ENCODE data around the gene ITFG1. TPM values are rescaled to one million over a fixed set of nuclear protein-coding genes. Genes with fewer than 3 reads are reported as not detected.

The ITFG1 gene
- total and polyA plus RNA-seq, 2 of the 13 experiments (the other 11 are each of a cell fraction or from before 2014, with no cell fraction given): 74.5 to 150 TPM

DNA sequence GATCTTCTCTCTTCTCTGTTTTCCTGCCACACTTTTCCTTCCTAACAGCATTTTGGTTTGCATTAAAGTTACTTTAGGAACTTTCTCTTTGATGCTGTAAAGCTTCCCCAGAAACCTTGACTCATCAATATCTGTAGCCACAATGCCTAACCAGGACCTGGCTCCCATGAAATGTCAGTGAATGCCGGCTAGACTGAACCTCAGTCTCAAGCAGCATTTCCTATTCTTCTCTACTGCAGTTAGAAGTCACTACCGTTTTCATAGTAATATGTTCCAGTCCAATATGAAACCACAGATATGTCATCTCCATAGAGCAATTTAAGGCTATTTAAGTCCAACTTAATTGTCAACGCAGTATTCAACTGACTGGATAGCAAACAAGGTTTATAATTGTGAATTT is 28.9 kb downstream of the ITFG1 start:
- intact Hi-C loops (cut with micrococcal nuclease; ENCODE audit: unreplicated experiment) (no loop called here), in situ Hi-C loops (cut with HindIII; ENCODE audit: extremely low pct_ligation_motif_present, low pct_unique_long_range_greater_than_20kb) (no loop called here)
- POLR2A ChIA-PET: no interaction called here
- H3K79me2 ChIP-seq (ENCODE audit: insufficient read depth, low read length): peaks cover 2% of the 10 kb centered on the region
- no peaks in the 10 kb centered on the region for H3K4me1 ChIP-seq (ENCODE audit: insufficient read depth, low read length)
- H3K36me3 ChIP-seq (replicated peaks in 1 of 2; ENCODE audit: control insufficient read depth in 1 of 2, insufficient read depth in 2 of 2, low read length in 2 of 2): peaks cover 3 to 14% of the 10 kb centered on the region in 2 experiments
- no peak for ATAC-seq
- CTCF ChIA-PET (ENCODE audit: low intra/inter-chr PET ratio, low total read pairs): no interaction called here
- no peaks in the 10 kb centered on the region for H4K20me1 ChIP-seq (ENCODE audit: insufficient read depth, low read length)
- TF ChIP-seq ZNF292 (CRISPR knock-in tag; IDR thresholded peaks at IDR 0.05; ENCODE audit: borderline replicate concordance, low read depth): no peak
- TF ChIP-seq, protein P1, sequence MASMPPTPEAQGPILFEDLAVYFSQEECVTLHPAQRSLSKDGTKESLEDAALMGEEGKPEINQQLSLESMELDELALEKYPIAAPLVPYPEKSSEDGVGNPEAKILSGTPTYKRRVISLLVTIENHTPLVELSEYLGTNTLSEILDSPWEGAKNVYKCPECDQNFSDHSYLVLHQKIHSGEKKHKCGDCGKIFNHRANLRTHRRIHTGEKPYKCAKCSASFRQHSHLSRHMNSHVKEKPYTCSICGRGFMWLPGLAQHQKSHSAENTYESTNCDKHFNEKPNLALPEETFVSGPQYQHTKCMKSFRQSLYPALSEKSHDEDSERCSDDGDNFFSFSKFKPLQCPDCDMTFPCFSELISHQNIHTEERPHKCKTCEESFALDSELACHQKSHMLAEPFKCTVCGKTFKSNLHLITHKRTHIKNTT (CRISPR knock-in tag; IDR thresholded peaks at IDR 0.05): no peak
- no peak for TF ChIP-seq RFX5 (IDR thresholded peaks at IDR 0.05; ENCODE audit: low read depth, low read length)
- TF ChIP-seq, protein P2, sequence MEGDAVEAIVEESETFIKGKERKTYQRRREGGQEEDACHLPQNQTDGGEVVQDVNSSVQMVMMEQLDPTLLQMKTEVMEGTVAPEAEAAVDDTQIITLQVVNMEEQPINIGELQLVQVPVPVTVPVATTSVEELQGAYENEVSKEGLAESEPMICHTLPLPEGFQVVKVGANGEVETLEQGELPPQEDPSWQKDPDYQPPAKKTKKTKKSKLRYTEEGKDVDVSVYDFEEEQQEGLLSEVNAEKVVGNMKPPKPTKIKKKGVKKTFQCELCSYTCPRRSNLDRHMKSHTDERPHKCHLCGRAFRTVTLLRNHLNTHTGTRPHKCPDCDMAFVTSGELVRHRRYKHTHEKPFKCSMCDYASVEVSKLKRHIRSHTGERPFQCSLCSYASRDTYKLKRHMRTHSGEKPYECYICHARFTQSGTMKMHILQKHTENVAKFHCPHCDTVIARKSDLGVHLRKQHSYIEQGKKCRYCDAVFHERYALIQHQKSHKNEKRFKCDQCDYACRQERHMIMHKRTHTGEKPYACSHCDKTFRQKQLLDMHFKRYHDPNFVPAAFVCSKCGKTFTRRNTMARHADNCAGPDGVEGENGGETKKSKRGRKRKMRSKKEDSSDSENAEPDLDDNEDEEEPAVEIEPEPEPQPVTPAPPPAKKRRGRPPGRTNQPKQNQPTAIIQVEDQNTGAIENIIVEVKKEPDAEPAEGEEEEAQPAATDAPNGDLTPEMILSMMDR (CRISPR knock-in tag; IDR thresholded peaks at IDR 0.05): no peak
- no peak for TF ChIP-seq ZNF605 (CRISPR knock-in tag; IDR thresholded peaks at IDR 0.05)
- no peak for TF ChIP-seq HNRNPL (IDR thresholded peaks at IDR 0.05; ENCODE audit: low read depth, low read length)
- TF ChIP-seq KAT7 (CRISPR knock-in tag; IDR thresholded peaks at IDR 0.05; ENCODE audit: borderline replicate concordance): no peak
- TF ChIP-seq RXRB (CRISPR knock-in tag; IDR thresholded peaks at IDR 0.05; ENCODE audit: borderline replicate concordance): no peak
- TF ChIP-seq, protein P3, sequence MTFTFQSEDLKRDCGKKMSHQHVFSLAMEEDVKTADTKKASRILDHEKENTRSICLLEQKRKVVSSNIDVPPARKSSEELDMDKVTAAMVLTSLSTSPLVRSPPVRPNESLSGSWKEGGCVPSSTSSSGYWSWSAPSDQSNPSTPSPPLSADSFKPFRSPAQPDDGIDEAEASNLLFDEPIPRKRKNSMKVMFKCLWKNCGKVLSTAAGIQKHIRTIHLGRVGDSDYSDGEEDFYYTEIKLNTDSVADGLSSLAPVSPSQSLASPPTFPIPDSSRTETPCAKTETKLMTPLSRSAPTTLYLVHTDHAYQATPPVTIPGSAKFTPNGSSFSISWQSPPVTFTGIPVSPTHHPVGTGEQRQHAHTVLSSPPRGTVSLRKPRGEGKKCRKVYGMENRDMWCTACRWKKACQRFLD (CRISPR knock-in tag; IDR thresholded peaks at IDR 0.05; ENCODE audit: borderline replicate concordance): no peak
- no peak for TF ChIP-seq MEIS2 (CRISPR knock-in tag; IDR thresholded peaks at IDR 0.05)
- no peaks in the 10 kb centered on the region for H3K27me3 ChIP-seq (ENCODE audit: control insufficient read depth in 1 of 2, insufficient read depth in 2 of 2, low read length in 2 of 2)
- H3K27ac ChIP-seq (ENCODE audit: extremely low read length, insufficient read depth, low read length): no peak overlapping the region
- H3K4me2 ChIP-seq (ENCODE audit: low read depth, low read length): no peak overlapping the region
- no peak for DNase-seq (ENCODE audit: low spot score)
- H2AFZ ChIP-seq (ENCODE audit: low read length): no peak overlapping the region
- no peak overlapping the region for H3K4me3 ChIP-seq (replicated peaks in 1 of 3; ENCODE audit: insufficient read depth in 1 of 3, low read depth in 2 of 3, low read length in 3 of 3)
- BruUV-seq (replicated peaks): no TSS peak
- WGBS (ENCODE audit: low lambda C conversion rate): 96% methylated on average over 3 of the region's 3 CpGs
- H3K9ac ChIP-seq (ENCODE audit: insufficient read depth, low read depth, low read length): no peak overlapping the region
- no peaks in the 10 kb centered on the region for H3K9me3 ChIP-seq (ENCODE audit: low read length)
- no peak for FAIRE-seq

Measured in HepG2 (cell line).